NCI-H446 treated with DMSO at 0.1 percent for 48 hours (cell line): ENCODE results near the gene TAF4.

Source experiments
- DNase-seq: peaks from one replicate; lab custom pipeline; 2025; lab: John Stamatoyannopoulos, UW

Gene TAF4

GRCh38 chr20:61941721-61942405, 123.8 kb downstream of the TAF4 start:
- DNase-seq = no peak

DNA sequence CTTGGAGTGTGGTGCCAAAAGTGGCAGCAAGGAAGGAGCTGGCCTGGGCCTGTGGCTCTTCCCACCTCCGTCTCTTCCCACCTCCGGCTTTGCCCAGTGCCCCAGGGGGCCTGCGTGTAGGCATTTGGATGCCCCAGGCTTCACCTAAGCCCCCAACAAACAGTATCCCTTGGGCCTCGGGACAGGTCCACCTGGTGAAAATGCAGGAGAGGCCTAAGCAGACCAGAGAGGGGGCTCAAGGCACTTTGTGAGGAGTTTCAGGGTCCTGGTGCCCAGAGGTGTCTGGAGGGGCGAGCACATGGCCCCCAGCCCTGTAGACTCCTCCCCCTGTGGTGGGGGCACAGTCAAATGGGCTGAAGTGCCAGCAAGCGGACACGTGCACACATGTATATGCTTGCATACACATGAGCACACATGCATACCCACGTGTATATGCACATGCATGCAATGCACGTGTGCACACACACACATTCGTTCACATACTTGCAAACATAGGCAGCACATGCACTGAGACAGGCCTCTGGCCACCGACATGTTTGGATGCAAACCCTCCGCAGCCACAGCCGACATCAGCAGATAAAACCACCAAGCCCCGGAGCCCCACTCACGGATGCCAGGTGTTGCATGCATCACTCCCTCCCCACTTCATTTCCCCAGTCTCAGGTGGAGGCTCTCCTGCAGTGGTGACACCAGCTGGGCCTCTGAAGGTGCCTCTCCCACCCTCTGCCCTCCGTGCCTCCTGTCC, 124.5 kb downstream of the TAF4 start:
- no peak for DNase-seq

DNA sequence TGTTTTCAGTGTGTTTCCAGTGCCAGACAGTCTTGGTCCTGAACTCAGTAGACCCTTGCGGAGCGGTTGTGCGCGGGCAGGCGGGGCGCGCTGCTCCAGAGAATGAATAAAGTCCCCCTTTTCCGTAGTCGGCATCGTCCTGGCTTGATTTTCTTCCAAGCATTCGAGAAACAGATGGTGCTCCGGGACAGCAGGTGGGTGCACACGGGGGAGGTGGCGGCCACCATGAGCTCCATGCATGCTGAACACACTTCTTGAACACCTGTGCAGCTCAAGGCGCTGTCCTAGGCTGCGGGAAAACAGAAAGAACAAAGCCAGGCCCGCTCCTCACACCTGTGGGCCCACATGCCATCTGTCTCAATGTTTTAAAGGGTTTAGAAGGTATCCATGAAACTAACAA, 125.2 kb downstream of the TAF4 start:
- no peak for DNase-seq

GRCh38 chr20:61939691-61940360, 125.9 kb downstream of the TAF4 start:
- DNase-seq = no peak

DNA sequence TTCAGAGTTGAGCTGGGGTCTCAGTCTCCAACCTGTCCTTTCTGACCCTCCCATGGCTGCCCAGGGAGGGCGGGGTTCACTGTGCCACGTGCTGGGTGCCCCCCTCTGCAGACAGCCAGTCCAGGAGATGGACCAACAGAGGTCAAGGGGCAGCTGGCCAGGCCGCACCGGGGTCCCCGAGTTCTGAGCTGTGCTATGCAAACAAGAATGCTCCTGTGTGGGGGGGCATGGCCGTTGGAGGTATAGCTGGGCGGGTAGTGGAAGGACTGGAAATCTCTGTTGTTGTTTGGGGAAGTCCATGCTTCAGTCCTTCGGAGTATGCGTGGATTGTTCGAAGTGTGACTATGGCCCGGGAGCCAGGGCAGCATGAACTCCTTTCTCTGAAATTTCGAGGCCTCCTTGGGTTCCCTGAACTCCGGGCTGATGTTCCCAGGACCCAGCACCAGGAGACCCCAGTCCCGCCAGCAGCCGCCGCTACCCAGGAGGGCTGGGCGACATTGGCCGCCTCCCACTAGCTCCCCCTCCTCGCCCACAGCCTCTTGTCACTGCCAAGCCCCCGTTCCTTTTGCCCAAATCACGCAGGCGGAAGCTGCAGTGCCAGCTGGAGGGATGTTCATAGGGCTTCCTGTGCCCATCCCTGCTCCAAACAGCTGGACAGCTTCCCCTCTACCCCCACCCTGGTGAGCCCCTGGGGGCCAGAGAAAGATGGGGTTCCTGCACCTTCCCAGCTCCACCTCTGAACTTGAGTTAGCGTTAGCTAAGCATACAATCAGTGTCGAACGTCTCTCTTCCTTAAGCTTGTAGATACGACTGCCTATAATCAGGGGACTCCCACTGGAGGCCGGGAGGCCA, 126.6 kb downstream of the TAF4 start:
- DNase-seq = no peak

- no peak for DNase-seq
These were observed 127.5 kb downstream of the TAF4 start for GRCh38 chr20:61937963-61938838.

GRCh38 chr20:61937146-61937962, 128.3 kb downstream of the TAF4 start:
- DNase-seq = no peak

DNA sequence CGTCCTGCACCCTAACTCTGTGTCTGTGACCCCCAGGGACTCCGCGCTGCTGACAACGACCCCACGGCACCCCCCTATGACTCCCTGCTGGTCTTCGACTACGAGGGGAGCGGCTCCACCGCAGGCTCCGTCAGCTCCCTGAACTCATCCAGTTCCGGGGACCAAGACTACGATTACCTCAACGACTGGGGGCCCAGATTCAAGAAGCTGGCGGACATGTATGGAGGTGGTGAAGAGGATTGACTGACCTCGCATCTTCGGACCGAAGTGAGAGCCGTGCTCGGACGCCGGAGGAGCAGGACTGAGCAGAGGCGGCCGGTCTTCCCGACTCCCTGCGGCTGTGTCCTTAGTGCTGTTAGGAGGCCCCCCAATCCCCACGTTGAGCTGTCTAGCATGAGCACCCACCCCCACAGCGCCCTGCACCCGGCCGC, 129.0 kb downstream of the TAF4 start:
- DNase-seq = no peak

- no peak for DNase-seq
These were observed 129.6 kb downstream of the TAF4 start for GRCh38 chr20:61935926-61936700.

GRCh38 chr20:61934716-61935530, 130.8 kb downstream of the TAF4 start:
- no peak for DNase-seq

GRCh38 chr20:61933951-61934715, 131.5 kb downstream of the TAF4 start:
- DNase-seq = no peak

- DNase-seq = no peak
These were observed 132.2 kb downstream of the TAF4 start for GRCh38 chr20:61933481-61933950.

DNA sequence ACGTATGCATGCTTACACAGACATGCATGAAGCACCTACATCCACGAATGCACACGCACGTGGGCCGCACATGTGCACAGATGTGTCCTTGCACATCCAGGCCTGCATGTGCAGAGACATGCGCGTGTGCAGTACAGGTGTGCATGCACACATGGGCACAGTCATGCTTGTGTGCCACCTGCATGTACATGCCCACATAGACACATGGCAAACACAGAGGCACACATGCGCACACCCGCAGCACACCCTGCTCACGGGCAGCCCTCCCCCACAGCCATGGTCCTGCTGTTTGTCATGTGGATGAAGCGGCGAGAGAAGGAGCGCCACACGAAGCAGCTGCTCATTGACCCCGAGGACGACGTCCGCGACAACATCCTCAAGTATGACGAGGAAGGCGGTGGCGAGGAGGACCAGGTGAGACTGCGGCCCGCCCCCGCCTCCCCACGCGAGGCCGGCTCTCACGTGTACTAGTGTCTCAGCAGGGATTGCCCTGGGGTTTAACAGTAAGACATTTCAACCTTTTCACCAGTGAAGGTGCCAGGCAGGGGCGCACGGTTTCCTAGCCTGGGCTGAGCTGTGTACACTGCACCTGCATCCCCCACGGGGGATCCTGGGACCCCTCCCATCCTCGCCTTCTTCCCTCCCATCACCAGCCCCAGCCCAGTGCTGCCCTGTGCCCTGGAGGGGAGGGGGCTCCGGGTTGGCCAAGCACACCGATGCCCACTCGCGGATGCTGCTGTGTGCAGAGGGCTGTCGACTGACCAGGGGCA, 132.8 kb downstream of the TAF4 start:
- no peak for DNase-seq

- no peak for DNase-seq
These were observed 133.5 kb downstream of the TAF4 start for GRCh38 chr20:61932199-61932592.

GRCh38 chr20:61931476-61932198, 134.0 kb downstream of the TAF4 start:
- no peak for DNase-seq

DNA sequence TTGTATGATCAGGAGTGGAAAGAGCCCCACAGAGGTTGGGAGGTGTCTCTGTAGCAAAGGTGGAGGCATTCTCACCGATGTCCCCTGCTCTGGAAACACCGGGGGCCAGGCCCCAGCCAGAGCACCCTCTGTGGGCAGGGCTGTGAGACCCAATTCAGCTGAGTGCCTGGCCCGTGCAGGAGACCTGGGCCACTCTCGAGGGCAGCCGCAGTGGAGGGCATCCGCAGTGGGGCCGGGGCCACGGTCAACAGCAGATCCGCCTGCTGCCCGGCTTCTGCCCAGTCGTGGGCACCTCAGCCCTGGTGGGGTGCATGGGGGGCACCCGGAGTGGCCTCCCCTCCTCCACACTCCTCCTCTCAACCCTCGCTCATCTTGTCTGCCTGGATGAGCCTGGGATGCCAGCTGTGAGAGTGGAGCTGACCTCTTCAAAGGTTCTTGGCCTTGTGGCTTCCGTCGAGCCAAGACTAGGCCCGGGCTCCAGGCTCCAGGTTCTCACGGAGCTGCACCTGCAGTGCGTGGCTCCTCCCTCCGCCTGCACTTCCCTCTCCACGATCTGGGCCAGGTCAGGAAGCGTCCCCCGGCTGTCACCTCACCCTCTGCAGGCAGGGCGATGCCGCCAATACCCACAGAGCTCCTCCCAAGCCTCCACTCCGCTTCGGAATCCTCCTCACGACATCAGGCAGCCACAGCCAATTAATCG, 134.8 kb downstream of the TAF4 start:
- no peak for DNase-seq
